ENCODE data around the gene HAO1. TPM values are rescaled to one million over a fixed set of nuclear protein-coding genes. Genes with fewer than 3 reads are reported as not detected.

The HAO1 gene
- total and polyA plus RNA-seq, 2 of the 4 experiments (the other 2 are of a cell fraction): not detected

GRCh38 chr20:7868108-7868507 is 72.2 kb downstream of the HAO1 start:
- ATAC-seq (ENCODE audit: low read depth) (no peak), DNase-seq (no peak)
- ChIA-PET POLR2A (ENCODE audit: unreplicated experiment) (no interaction called here), CTCF (interaction anchor here (1.5 kb wide), 1 partner anchor 8 kb away, joined by 5 read pairs; no protein-coding TSS in a partner anchor)
- Histone ChIP-seq H4K8ac (ENCODE audit: low read depth in 2 of 2, low read length in 2 of 2) (no peak overlapping the region), H2BK5ac (ENCODE audit: low read depth, low read length, poor library complexity, severe bottlenecking) (no peak overlapping the region), H3K27ac (ENCODE audit: insufficient read depth, low read length) (no peak overlapping the region), H3K56ac (ENCODE audit: extremely low read depth, insufficient read depth, low read length) (no peak overlapping the region), H4K20me1 (ENCODE audit: insufficient read depth, low read length) (no peaks in the 10 kb centered on the region), H2AFZ (replicated peaks; ENCODE audit: low read length, poor library complexity) (no peak overlapping the region), H3K9ac (ENCODE audit: low read depth, low read length) (no peak overlapping the region), H2AK5ac (ENCODE audit: low read depth, low read length) (no peak overlapping the region), H3K18ac (ENCODE audit: low read depth, low read length) (no peak overlapping the region), H3K27me3 (ENCODE audit: control insufficient read depth, insufficient read depth, low read length) (peaks cover 15% of the 10 kb centered on the region), H3K9me1 (ENCODE audit: insufficient read depth, low read length) (no peaks in the 10 kb centered on the region), H2BK20ac (ENCODE audit: low read depth, low read length) (no peak overlapping the region), H2BK120ac (ENCODE audit: low read depth, low read length) (no peak overlapping the region), H3K14ac (replicated peaks; ENCODE audit: low read depth, low read length) (no peak overlapping the region), H3K4me2 (ENCODE audit: low read depth, low read length) (no peak overlapping the region), H3K4me1 (ENCODE audit: control insufficient read depth, insufficient read depth, low read length) (no peaks in the 10 kb centered on the region), H3K9me3 (ENCODE audit: control insufficient read depth, insufficient read depth, low read length) (no peaks in the 10 kb centered on the region), H4K5ac (ENCODE audit: low read depth, low read length) (no peak overlapping the region), H3K4me3 (ENCODE audit: insufficient read depth, low read depth, low read length) (no peak overlapping the region), H3K4ac (ENCODE audit: low read depth, low read length) (no peak overlapping the region), H4K91ac (ENCODE audit: insufficient read depth, low read depth, low read length) (no peak overlapping the region), H3K79me1 (ENCODE audit: low read depth in 1 of 2, low read length in 2 of 2) (no peaks in the 10 kb centered on the region), H3K23ac (ENCODE audit: low read depth, low read length) (no peak overlapping the region), H2BK15ac (ENCODE audit: low read depth, low read length) (no peak overlapping the region), H3K36me3 (ENCODE audit: control insufficient read depth, insufficient read depth, low read length) (no peaks in the 10 kb centered on the region), H2AK9ac (replicated peaks; ENCODE audit: low read depth, low read length, poor library complexity) (no peak overlapping the region)
- dilution Hi-C loops (cut with HindIII; ENCODE audit: low sequenced_read_pairs, unreplicated experiment) (no loop called here), in situ Hi-C loops (cut with MboI; ENCODE audit: low sequenced_read_pairs) (no loop called here), intact Hi-C loops (cut with micrococcal nuclease) (no loop called here)
- TF ChIP-seq CTCF (conservative IDR thresholded peaks at IDR 0.05; ENCODE audit: low read depth, low read length) (no peak), CEBPB (IDR thresholded peaks at IDR 0.05; ENCODE audit: low read depth, low read length) (no peak), BHLHE40 (IDR thresholded peaks at IDR 0.05; ENCODE audit: low read depth, low read length) (no peak), RFX5 (IDR thresholded peaks at IDR 0.05; ENCODE audit: low read depth, low read length) (no peak)
- no TSS peak for BruUV-seq (replicated peaks)
- WGBS, 2 experiments (ENCODE audit: extremely low coverage in 2 of 2, insufficient read length in 1 of 2): 60% methylated on average over 1 of the region's 2 CpGs; no CpG with 5 or more reads in 1 of the 2 experiments

Measured in IMR-90 (cell line).